ENCODE measurements around the gene TRIP4. TPM values are rescaled to one million over a fixed set of nuclear protein-coding genes. Genes with fewer than 3 reads are reported as not detected.

TRIP4 gene
- total and polyA plus RNA-seq, 5 donors from 2014 or later, result 26.3 to 47.3 (median 38.2) TPM

- no peaks in the 10 kb centered on the region for H3K27me3 Mint-ChIP-seq
- no peaks in the 10 kb centered on the region for H3K27me3 ChIP-seq (ENCODE audit: control insufficient read depth, insufficient read depth, low read length)
- H3K9me3 Mint-ChIP-seq, result no peaks in the 10 kb centered on the region
- peak overlapping the region in 1 of 3 donors; percentile 20 for H3K27ac Mint-ChIP-seq
- ATAC-seq (ENCODE audit: low read depth in 2 of 2), result no peak
- peaks cover 14% of the 10 kb centered on the region for H3K36me3 Mint-ChIP-seq
- H3K4me3 ChIP-seq (ENCODE audit: low read depth, low read length), result no peak overlapping the region
- no peak for DNase-seq
- H3K27ac ChIP-seq (ENCODE audit: insufficient read depth, low read length, poor library complexity, severe bottlenecking), result no peak overlapping the region
- H3K36me3 ChIP-seq (ENCODE audit: control insufficient read depth, insufficient read depth, low read length), result peaks cover 7% of the 10 kb centered on the region
- H3K9me3 ChIP-seq (ENCODE audit: control insufficient read depth in 2 of 2, low read length in 2 of 2), result no peaks in the 10 kb centered on the region
- H3K4me1 ChIP-seq (ENCODE audit: control insufficient read depth, insufficient read depth, low read length, poor library complexity, severe bottlenecking), result no peaks in the 10 kb centered on the region
- H3K4me3 Mint-ChIP-seq, result peak overlapping the region in 1 of 4 donors; percentile 51
- peaks cover 18 to 26% (median 23%) of the 10 kb centered on the region in 4 donors for H3K4me1 Mint-ChIP-seq
These were observed 39.2 kb upstream of the TRIP4 start for GRCh38 chr15:64348455-64348854.

DNA sequence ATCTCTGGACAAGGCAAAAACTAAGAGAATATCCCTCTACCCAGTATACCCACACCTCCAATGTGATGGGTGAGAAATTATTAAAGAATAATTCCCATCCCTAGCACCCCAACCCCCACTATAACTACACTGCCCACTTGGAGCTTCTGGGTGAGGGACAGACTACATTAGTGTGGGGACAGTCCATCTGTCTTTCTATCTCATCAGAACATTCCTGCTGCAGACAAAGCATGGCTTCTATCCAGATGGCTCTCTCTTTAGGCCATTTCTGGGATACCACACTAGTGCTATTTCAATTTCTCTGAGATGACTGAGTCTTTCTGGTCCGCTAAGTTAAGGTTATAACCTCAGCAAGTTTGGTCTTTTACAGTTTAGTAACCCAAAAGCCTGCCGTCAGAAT lies 38.3 kb upstream of the TRIP4 start:
- no peak overlapping the region for H3K4me3 Mint-ChIP-seq
- no peak overlapping the region for H3K27ac Mint-ChIP-seq
- H3K27ac ChIP-seq (ENCODE audit: insufficient read depth, low read length, poor library complexity, severe bottlenecking), result no peak overlapping the region
- no peaks in the 10 kb centered on the region for H3K27me3 ChIP-seq (ENCODE audit: control insufficient read depth, insufficient read depth, low read length)
- no peaks in the 10 kb centered on the region for H3K4me1 ChIP-seq (ENCODE audit: control insufficient read depth, insufficient read depth, low read length, poor library complexity, severe bottlenecking)
- peaks cover 13 to 26% (median 23%) of the 10 kb centered on the region in 4 donors for H3K4me1 Mint-ChIP-seq
- no peaks in the 10 kb centered on the region for H3K9me3 ChIP-seq (ENCODE audit: control insufficient read depth in 2 of 2, low read length in 2 of 2)
- no peak overlapping the region for H3K4me3 ChIP-seq (ENCODE audit: low read depth, low read length)
- ATAC-seq (ENCODE audit: low read depth in 2 of 2) (no peak), DNase-seq (no peak)
- no peaks in the 10 kb centered on the region for H3K9me3 Mint-ChIP-seq
- H3K36me3 ChIP-seq (ENCODE audit: control insufficient read depth, insufficient read depth, low read length), result peaks cover 7% of the 10 kb centered on the region
- H3K36me3 Mint-ChIP-seq, result peaks cover 14% of the 10 kb centered on the region
- no peaks in the 10 kb centered on the region for H3K27me3 Mint-ChIP-seq

- no peak overlapping the region for H3K27ac ChIP-seq (ENCODE audit: insufficient read depth, low read length, poor library complexity, severe bottlenecking)
- Mint-ChIP-seq H3K4me1 (peaks cover 17 to 40% (median 25%) of the 10 kb centered on the region in 4 donors), H3K36me3 (peaks cover 10% of the 10 kb centered on the region), H3K4me3 (peak overlapping the region in 1 of 4 donors; percentile 60), H3K27ac (no peak overlapping the region), H3K27me3 (no peaks in the 10 kb centered on the region), H3K9me3 (peaks cover 0 to 2% (median 0%) of the 10 kb centered on the region in 7 donors)
- no peaks in the 10 kb centered on the region for H3K27me3 ChIP-seq (ENCODE audit: control insufficient read depth, insufficient read depth, low read length)
- H3K4me1 ChIP-seq (ENCODE audit: control insufficient read depth, insufficient read depth, low read length, poor library complexity, severe bottlenecking), result peaks cover 9% of the 10 kb centered on the region
- no peak for ATAC-seq (ENCODE audit: low read depth in 2 of 2)
- H3K4me3 ChIP-seq (ENCODE audit: low read depth, low read length), result no peak overlapping the region
- DNase-seq, result no peak
- H3K36me3 ChIP-seq (ENCODE audit: control insufficient read depth, insufficient read depth, low read length), result peaks cover 7% of the 10 kb centered on the region
- no peaks in the 10 kb centered on the region for H3K9me3 ChIP-seq (ENCODE audit: control insufficient read depth in 2 of 2, low read length in 2 of 2)
These were observed 36.4 kb upstream of the TRIP4 start for GRCh38 chr15:64351265-64351664.

DNA sequence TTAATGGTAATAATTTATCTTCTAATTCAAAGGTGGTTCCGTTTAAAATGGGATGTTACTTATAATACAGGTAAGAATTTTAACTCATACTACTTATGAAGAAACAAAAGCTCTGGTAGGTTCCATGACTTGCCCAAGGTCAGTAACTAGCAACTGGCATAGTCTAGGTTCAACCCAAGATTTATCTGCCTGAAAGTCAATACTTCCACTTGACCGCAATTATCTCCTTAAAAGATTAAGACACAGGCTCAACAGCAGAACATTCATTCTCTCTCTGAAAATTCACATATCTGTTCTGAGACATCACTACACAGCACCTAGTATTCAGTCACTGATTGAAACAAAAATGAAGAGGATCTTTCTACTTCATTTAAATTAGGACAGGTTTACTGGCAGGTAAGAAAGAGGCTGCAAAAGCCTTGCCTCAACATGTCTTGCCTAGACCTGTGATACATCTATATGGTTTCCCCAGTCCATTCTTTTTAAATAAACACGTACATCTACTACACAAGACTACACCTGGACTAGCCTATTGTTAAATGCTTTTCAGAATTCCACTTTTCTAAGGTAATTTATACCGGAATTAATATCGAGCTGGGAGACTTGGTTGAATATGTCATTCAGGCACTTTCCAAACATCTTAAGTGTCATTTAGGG lies 32.8 kb upstream of the TRIP4 start:
- Mint-ChIP-seq H3K9me3 (peaks cover 0 to 3% (median 0%) of the 10 kb centered on the region in 7 donors), H3K27me3 (no peaks in the 10 kb centered on the region), H3K4me1 (peaks cover 8 to 39% (median 19%) of the 10 kb centered on the region in 4 donors), H3K27ac (peak overlapping the region; percentile 71 to 97 (median 94)), H3K36me3 (no peaks in the 10 kb centered on the region), H3K4me3 (peak overlapping the region; percentile 88 to 97 (median 94))
- Histone ChIP-seq H3K36me3 (ENCODE audit: control insufficient read depth, insufficient read depth, low read length) (no peaks in the 10 kb centered on the region), H3K27ac (ENCODE audit: insufficient read depth, low read length, poor library complexity, severe bottlenecking) (peak overlapping the region; percentile 80), H3K27me3 (ENCODE audit: control insufficient read depth, insufficient read depth, low read length) (no peaks in the 10 kb centered on the region), H3K4me1 (ENCODE audit: control insufficient read depth, insufficient read depth, low read length, poor library complexity, severe bottlenecking) (peaks cover 12% of the 10 kb centered on the region), H3K9me3 (ENCODE audit: control insufficient read depth in 2 of 2, low read length in 2 of 2) (no peaks in the 10 kb centered on the region), H3K4me3 (ENCODE audit: low read depth, low read length) (peak overlapping the region; percentile 82)
- no peak for ATAC-seq (ENCODE audit: low read depth in 2 of 2)
- DNase-seq, result no peak

- no peaks in the 10 kb centered on the region for H3K36me3 ChIP-seq (ENCODE audit: control insufficient read depth, insufficient read depth, low read length)
- H3K27ac ChIP-seq (ENCODE audit: insufficient read depth, low read length, poor library complexity, severe bottlenecking), result peak overlapping the region; percentile 80
- H3K4me3 ChIP-seq (ENCODE audit: low read depth, low read length), result peak overlapping the region; percentile 97
- peaks cover 8 to 38% (median 19%) of the 10 kb centered on the region in 4 donors for H3K4me1 Mint-ChIP-seq
- H3K4me1 ChIP-seq (ENCODE audit: control insufficient read depth, insufficient read depth, low read length, poor library complexity, severe bottlenecking), result peaks cover 12% of the 10 kb centered on the region
- peak overlapping the region; percentile 90 to 97 (median 94) for H3K27ac Mint-ChIP-seq
- ATAC-seq (ENCODE audit: low read depth in 2 of 2) (peak; percentile 5 to 10), DNase-seq (peak in 1 of 3 donors; percentile 41)
- H3K9me3 ChIP-seq (ENCODE audit: control insufficient read depth in 2 of 2, low read length in 2 of 2), result no peaks in the 10 kb centered on the region
- peak overlapping the region; percentile 88 to 97 (median 94) for H3K4me3 Mint-ChIP-seq
- no peaks in the 10 kb centered on the region for H3K27me3 Mint-ChIP-seq
- H3K36me3 Mint-ChIP-seq, result no peaks in the 10 kb centered on the region
- H3K27me3 ChIP-seq (ENCODE audit: control insufficient read depth, insufficient read depth, low read length), result no peaks in the 10 kb centered on the region
- peaks cover 0 to 3% (median 0%) of the 10 kb centered on the region in 7 donors for H3K9me3 Mint-ChIP-seq
These were observed 32.2 kb upstream of the TRIP4 start for GRCh38 chr15:64355348-64355943.

DNA sequence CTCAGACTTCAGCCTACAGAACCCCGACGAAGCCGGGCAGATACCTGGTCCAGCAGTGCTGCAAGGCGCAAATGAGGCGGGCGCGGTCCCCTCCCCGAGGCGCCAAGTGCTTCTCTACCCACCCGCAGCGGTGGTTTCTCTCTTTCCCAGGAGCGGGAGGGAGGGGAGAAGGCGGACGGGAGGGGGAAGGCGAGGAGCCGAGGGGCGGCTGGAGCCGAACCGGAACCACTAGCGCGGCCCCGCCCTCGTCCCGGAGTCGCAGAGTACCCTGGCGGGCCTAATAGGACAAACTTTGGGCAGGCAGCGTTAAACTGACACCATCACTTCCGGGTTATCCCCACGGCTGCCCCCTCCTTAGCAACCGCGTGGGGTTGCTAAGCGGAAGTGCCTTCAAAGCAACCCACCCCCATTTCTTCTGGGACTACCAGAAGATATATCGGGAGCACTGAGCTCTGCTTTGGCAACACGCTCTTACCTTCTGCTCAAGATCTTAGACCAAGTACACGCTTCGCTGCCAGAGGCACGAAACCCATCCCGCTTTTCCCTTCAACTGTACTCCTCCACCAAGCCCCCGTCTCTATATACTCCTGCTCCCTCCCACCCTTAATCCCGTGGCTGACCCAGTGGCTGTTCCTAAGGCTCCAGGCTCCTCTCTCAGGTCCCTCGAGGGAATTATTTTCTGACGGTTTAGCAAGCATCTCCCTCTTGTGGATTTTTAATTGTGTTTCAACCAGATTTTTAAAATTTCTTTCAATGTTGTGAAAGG lies 31.5 kb upstream of the TRIP4 start, which contains the start of gene CSNK1G1:
TSS of gene CSNK1G1 (minus strand) at position 230 of the 766 bp plus-strand sequence. CDS start 55,674 bp downstream, outside the sequence.
- Mint-ChIP-seq H3K27me3 (no peaks in the 10 kb centered on the region), H3K4me1 (peaks cover 8 to 31% (median 16%) of the 10 kb centered on the region in 4 donors), H3K9me3 (peaks cover 0 to 3% (median 0%) of the 10 kb centered on the region in 7 donors), H3K27ac (peak within 1 kb of the TSS; percentile 90 to 97 (median 94)), H3K4me3 (peak within 1 kb of the TSS; percentile 88 to 97 (median 94)), H3K36me3 (no peaks in the 10 kb centered on the region)
- H3K27ac ChIP-seq (ENCODE audit: insufficient read depth, low read length, poor library complexity, severe bottlenecking), result peak within 1 kb of the TSS; percentile 80
- DNase-seq (peak; percentile 91 to 95 (median 93)), ATAC-seq (ENCODE audit: low read depth in 2 of 2) (peak; percentile 100)
- peak within 1 kb of the TSS; percentile 97 for H3K4me3 ChIP-seq (ENCODE audit: low read depth, low read length)
- H3K4me1 ChIP-seq (ENCODE audit: control insufficient read depth, insufficient read depth, low read length, poor library complexity, severe bottlenecking), result peaks cover 12% of the 10 kb centered on the region
- H3K27me3 ChIP-seq (ENCODE audit: control insufficient read depth, insufficient read depth, low read length), result no peaks in the 10 kb centered on the region
- no peaks in the 10 kb centered on the region for H3K9me3 ChIP-seq (ENCODE audit: control insufficient read depth in 2 of 2, low read length in 2 of 2)
- no peaks in the 10 kb centered on the region for H3K36me3 ChIP-seq (ENCODE audit: control insufficient read depth, insufficient read depth, low read length)

DNA sequence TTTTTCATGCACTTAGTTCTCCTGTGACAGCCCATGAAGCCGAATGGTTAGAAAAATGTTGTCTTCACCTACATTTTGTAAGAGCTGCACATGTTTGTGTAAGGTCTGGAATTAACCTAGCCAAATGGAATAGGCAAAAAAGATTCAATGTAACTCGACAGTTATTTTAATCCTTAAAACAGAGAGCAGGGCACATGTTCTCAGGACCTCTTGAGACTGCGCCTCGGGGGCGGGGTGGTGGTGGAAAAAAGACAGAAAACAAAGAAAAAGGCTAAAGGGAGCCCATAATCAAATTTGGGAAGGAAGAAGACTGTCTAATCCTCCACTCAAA lies 31.0 kb upstream of the TRIP4 start:
- DNase-seq (no peak), ATAC-seq (ENCODE audit: low read depth in 2 of 2) (no peak)
- Mint-ChIP-seq H3K4me3 (peak overlapping the region; percentile 88 to 97 (median 94)), H3K27ac (peak overlapping the region; percentile 86 to 97 (median 94)), H3K27me3 (no peaks in the 10 kb centered on the region), H3K9me3 (peaks cover 0 to 3% (median 0%) of the 10 kb centered on the region in 7 donors), H3K4me1 (peaks cover 8 to 27% (median 15%) of the 10 kb centered on the region in 4 donors), H3K36me3 (no peaks in the 10 kb centered on the region)
- Histone ChIP-seq H3K36me3 (ENCODE audit: control insufficient read depth, insufficient read depth, low read length) (no peaks in the 10 kb centered on the region), H3K4me3 (ENCODE audit: low read depth, low read length) (peak overlapping the region; percentile 97), H3K27ac (ENCODE audit: insufficient read depth, low read length, poor library complexity, severe bottlenecking) (peak overlapping the region; percentile 80), H3K9me3 (ENCODE audit: control insufficient read depth in 2 of 2, low read length in 2 of 2) (no peaks in the 10 kb centered on the region), H3K27me3 (ENCODE audit: control insufficient read depth, insufficient read depth, low read length) (no peaks in the 10 kb centered on the region), H3K4me1 (ENCODE audit: control insufficient read depth, insufficient read depth, low read length, poor library complexity, severe bottlenecking) (peaks cover 12% of the 10 kb centered on the region)
